Osteocyte (in vitro differentiated cells): Measurements from ENCODE around the gene CELA2A. TPM values are rescaled to one million over a fixed set of nuclear protein-coding genes. Genes with fewer than 3 reads are reported as not detected.
A peak's percentile ranks its signal among the peaks of the same experiment; 100 is the strongest.

ENCODE experiments used
- DNase-seq: peaks from one replicate; pipeline ENCODE4 v3.0.0; 2021; ENCODE audit warnings: mixed read lengths; ENCODE audit not compliant: unreplicated experiment; ENCODE audit errors: extremely low spot score
- H3K27ac Mint-ChIP-seq: one replicate; pipeline ENCODE4 v1.8.0; 2021; ENCODE audit warnings: mild to moderate bottlenecking, mixed read lengths; ENCODE audit not compliant: unreplicated experiment
- H3K27me3 Mint-ChIP-seq: one replicate; pipeline ENCODE4 v1.8.0; 2021; ENCODE audit warnings: mixed read lengths; ENCODE audit not compliant: unreplicated experiment
- H3K36me3 Mint-ChIP-seq: one replicate; pipeline ENCODE4 v1.8.0; 2021; ENCODE audit warnings: mixed read lengths; ENCODE audit not compliant: unreplicated experiment
- H3K4me1 Mint-ChIP-seq: one replicate; pipeline ENCODE4 v1.8.0; 2021; ENCODE audit warnings: mixed read lengths; ENCODE audit not compliant: unreplicated experiment
- H3K4me3 Mint-ChIP-seq: one replicate; pipeline ENCODE4 v1.8.0; 2021; ENCODE audit warnings: mild to moderate bottlenecking, moderate library complexity, mixed read lengths; ENCODE audit not compliant: unreplicated experiment
- H3K9me3 Mint-ChIP-seq: one replicate; pipeline ENCODE4 v1.8.0; 2021; ENCODE audit warnings: mixed read lengths; ENCODE audit not compliant: unreplicated experiment
- CTCF ChIP-seq: fragments of 200-600 bp; sonication (generic); IDR thresholded peaks from 2 replicates; pipeline ENCODE4 v1.5.0; 2021; ENCODE audit warnings: antibody characterized with exemption, mild to moderate bottlenecking, moderate library complexity
- total RNA-seq: library from RNA; stranded (reverse); gene quantifications from 2 replicates; pipeline ENCODE4 v1.2.1, GENCODE V29; 2021

The CELA2A gene
- total RNA-seq, 1 donor from 2014 or later = not detected

- H3K4me1 Mint-ChIP-seq = peaks cover 52% of the 10 kb centered on the region
- no peak for DNase-seq
Measured at GRCh38 chr1:15413563-15414444, 42.7 kb upstream of the CELA2A start.

GRCh38 chr1:15414445-15414983 is 42.0 kb upstream of the CELA2A start:
- Mint-ChIP-seq H3K36me3 (no peaks in the 10 kb centered on the region), H3K9me3 (no peaks in the 10 kb centered on the region), H3K27me3 (no peaks in the 10 kb centered on the region), H3K27ac (no peak overlapping the region), H3K4me1 (peaks cover 54% of the 10 kb centered on the region), H3K4me3 (no peak overlapping the region)
- no peak for DNase-seq
- TF ChIP-seq CTCF = no peak

More at GRCh38 chr1:15413563-15414444, 42.7 kb upstream of the CELA2A start:
- Mint-ChIP-seq H3K4me3 (no peak overlapping the region), H3K27me3 (no peaks in the 10 kb centered on the region), H3K27ac (no peak overlapping the region), H3K9me3 (no peaks in the 10 kb centered on the region), H3K36me3 (no peaks in the 10 kb centered on the region)
- TF ChIP-seq CTCF = no peak

- no peak for DNase-seq
- no peaks in the 10 kb centered on the region for H3K36me3 Mint-ChIP-seq
- no peaks in the 10 kb centered on the region for H3K27me3 Mint-ChIP-seq
- H3K9me3 Mint-ChIP-seq = no peaks in the 10 kb centered on the region
- peaks cover 41% of the 10 kb centered on the region for H3K4me1 Mint-ChIP-seq
- H3K27ac Mint-ChIP-seq = peak overlapping the region; percentile 51
- no peak for TF ChIP-seq CTCF
- H3K4me3 Mint-ChIP-seq = no peak overlapping the region
Measured at GRCh38 chr1:15417059-15417934, 39.2 kb upstream of the CELA2A start.

- Mint-ChIP-seq H3K4me3 (no peak overlapping the region), H3K4me1 (peaks cover 38% of the 10 kb centered on the region), H3K36me3 (no peaks in the 10 kb centered on the region), H3K9me3 (no peaks in the 10 kb centered on the region), H3K27ac (no peak overlapping the region), H3K27me3 (no peaks in the 10 kb centered on the region)
- no peak for DNase-seq
- TF ChIP-seq CTCF = no peak
Measured at GRCh38 chr1:15418806-15419515, 37.6 kb upstream of the CELA2A start.
